HG03159 (cell line): ENCODE measurements around the gene ZBP1.

Experiments used
- ATAC-seq: cut with Tn5 transposase; IDR thresholded peaks from one replicate; pipeline ENCODE4 v1.9.1; 2021; ENCODE audit warnings: mild to moderate bottlenecking, moderate library complexity; ENCODE audit not compliant: unreplicated experiment

ZBP1 gene

DNA sequence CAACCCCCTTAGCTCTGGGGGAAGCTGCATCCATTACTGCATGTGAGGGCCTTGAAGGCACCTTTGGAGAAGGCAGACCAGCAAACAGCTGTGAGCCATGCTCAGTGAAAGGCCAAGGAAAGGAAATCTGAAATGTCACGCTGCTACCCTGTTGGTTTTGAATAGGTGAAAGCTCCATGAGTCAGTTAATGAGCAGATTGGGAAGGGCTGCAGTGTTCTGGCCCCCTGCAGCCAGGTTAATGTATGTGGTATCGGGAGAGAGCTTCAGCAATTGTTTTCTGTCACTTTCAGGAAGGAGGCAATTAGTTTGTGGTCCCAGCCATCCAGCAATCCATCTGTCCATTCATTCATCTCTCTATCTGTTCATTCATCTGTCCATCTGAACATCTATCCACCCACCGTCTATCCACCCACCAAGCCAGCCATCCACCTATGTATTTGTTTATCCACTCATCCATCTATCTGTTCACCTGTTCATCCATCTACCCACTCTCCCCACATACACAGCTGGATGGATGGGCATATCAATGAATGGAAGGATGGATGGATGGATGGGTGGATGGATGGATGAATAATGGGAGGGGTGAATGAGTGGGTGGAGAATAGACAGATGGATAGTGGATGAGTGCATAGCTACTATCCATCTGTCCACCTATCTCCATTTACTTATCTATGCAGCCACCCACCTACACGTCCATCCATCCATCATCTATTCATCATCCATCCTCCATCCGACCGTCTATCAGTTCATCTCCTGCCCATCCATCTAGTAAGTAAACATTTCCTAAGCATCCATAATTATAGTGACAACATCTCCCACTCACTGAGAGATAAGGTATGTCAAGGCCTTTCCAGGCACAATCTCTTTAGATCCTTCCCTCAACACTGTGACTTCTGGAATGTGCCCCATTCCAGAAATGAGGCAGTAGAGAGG, 43.3 kb downstream of the ZBP1 start:
- no peak for ATAC-seq

DNA sequence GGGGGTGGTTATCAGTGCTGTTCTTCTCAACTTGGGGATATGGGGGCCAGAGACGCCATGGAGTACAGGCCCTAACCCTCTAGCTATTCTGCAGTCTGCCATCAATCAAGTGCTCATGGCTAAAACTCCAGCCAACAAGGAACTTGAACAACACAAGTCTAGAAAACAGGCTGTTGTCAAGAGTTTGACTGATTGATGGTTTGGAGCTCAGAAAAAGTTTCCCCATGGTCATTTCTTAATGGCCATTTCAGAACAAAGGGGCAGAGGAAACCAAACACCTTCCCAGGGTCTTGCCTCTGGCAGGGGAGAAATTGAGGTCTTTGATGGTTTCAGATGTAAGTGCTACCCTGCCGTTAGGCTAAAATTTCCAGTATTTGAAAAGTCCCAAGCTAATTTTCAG, 44.2 kb downstream of the ZBP1 start:
- ATAC-seq: no peak

DNA sequence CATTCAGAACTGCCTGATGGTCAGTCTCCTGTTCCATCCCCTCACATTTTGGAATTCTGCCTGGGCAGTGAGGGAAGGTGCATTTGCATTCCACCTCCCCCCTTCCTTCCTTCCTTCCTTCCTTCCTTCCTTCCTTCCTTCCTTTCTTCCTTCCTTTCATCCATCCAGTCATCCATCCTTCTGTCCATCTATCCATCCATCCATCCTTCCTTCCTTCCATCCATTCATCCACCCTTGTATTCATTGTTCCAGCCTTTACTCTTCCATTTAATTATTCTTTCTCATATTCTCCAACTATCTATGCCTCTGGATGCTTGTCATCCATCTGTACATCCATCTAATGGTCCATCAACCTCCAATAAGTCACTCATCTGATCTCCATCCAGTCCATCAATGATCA, 45.3 kb downstream of the ZBP1 start:
- no peak for ATAC-seq

DNA sequence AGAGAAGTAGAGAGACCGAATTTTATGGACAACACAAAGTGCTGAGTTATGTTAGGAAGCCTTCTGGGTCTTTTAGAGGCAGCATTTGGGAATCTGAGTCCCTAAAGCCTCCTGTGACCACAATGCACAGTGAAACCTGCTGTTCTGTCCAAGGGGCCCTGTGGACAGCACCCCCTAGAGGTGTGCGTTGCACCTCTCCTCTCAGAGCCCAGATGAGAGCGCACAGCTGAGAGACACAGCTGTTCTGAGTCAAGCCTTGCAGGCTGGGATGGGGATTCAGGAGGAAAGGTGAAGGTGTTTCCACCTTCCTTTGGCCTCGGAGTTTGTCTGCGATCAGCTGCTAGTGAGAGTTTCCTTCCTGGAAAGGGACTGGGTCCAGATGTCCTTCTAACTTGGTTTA, 46.3 kb downstream of the ZBP1 start:
- ATAC-seq: no peak

DNA sequence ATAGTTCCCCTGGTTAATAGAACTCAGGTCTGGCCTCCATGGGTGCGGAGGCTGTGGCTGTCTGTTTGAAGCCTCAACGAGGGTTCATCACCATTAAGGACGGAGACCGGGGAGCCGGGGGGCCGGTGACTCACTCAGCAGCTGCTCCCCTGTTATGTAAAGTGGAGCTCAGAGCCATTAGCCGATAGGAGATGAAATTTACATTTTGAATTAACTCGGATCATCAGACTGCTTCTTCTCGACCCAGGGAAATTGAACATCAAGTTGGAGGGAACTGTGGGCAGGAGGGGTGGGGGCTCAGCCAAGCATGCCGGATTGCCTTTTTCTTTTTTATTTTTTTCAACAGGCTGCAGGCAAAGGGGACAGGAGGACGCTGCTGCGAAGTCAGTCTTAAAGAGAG, 47.0 kb downstream of the ZBP1 start:
- no peak for ATAC-seq

DNA sequence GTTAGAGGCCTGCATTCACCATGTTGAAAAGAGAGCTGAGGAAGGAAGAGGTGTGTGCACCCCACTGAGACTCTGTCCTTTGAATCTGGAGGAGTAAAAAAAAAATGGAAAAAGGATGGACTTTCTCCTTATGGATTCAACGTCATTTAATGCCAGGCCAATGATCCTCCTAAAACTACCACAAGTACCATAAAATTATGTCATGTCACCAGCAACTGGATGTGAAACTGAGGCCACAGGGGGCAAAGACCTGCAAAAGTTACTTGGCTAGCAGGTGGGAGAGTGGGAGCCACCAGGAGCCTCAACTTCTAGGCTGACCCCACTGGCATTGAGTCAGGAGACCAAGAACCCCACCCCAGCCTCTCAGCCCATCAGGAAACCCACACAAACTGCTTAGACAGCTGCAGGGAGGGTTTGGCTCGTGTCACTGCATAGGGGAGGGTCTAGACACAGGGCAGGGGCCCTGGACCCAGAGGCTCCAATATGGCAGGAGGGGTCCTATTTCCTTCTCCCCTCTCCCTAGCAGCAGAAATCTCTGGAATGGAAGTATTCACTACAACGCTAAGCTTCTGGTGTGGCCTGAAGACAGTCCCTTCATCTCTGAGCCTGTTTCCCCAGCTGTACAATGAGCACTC, 48.3 kb downstream of the ZBP1 start:
- no peak for ATAC-seq

DNA sequence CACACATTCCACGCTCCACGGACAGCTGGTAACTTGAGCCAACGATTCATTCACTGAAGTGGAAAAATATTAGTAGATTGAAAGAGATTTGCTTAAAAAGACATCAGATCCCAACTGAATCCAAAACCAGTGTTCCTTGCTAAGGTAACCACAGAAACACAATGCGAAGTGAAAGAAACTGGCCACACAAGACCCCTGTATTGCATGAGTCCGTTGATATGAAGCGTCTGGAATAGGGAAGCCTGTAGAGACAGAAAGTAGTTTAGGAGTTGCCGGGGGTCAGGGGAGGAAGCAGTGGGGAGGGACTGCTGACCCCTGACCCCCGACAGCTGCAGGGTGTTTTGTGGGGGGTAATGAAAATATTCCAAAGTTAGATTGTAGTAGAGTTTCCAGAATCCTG, 49.3 kb downstream of the ZBP1 start:
- no peak for ATAC-seq

DNA sequence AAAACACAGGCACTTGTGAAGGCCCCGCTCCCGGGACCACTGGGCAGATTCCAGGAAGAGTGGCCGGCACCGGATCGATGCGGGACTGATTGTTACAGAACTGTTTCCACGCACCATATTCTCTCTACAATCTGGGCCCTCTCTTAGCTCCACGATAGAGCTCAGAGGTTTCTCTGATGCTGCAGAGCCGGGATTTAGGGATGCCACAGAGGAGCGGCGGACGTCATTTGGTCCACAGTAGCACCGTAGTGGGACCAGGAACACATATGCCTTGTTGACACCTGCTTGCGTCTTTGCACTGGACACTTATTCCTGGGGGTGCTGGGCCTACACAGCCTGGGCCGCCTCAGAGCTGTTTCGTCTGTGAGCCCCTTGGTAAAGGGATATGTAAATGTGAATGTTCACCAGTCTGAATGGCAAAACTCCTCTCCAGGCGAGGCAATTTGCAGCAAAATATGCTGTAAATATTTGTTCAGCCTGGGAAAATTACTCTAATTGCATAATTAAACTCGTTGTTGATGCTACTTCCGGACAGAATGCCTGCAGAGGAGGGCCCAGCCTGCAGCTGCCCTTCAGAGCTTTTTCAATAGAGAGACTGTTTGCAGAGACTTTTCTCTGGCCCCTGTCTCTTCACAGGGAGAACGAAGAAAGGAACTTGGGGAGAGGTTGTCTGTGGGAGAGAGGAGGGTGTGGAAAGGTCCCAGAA, 49.9 kb downstream of the ZBP1 start:
- ATAC-seq: no peak

DNA sequence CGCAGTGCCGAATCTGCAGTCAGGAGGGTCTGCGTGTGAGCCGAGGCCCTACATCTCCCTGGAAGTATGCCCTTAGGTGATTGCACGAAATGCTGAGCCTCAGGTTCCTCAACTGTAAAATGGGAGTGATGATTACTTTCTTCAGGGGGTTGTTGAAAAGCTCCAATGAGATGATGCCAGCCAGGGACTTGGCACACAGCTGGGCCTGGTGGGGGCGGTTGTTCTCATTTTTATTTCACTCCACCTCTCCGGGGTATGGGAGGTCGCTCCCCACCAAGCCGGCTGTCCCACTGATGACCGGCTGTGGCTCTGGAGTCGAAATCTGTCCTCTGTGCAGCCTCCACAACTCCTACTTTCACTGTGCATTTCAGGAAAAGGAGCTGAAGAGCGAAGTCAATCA, 51.3 kb downstream of the ZBP1 start:
- no peak for ATAC-seq

DNA sequence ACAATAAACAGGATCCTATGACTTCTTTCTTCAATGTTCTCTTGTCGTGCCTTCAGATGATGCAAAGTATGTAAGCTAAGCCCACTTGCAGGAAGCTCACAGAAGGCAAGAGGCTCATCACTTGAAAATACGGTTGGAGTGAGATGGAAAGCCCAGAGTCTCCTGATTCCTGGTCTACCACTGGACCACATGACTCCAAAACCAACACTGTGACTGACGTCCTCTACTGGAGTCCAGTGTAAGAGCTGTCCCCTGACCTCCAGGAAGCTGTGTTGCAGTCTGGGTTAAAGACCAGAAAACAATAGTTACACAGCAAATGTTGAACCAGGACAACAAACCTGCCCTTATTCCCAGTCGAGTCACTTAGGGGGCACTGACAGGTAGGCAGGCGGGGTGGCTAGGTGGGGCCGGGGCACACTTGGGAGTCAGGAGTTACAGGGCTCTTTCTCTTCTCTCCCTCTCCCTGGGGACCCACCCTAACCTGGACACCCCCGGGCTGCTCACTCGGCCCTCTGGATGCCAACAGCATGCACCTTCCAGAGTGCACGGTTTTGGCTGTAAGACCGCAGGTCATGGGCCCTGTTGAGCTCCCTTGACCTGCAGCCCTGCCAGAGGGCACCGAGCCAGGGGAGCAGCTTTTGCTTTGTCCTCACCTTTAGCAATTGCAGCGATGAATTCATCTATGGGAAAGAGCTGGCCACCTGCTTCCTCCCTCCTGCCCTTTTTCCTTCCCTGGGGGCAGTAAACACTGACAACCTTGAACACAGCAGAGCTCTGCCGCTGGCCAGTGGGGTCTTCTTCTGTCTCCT, 51.9 kb downstream of the ZBP1 start:
- ATAC-seq: no peak

DNA sequence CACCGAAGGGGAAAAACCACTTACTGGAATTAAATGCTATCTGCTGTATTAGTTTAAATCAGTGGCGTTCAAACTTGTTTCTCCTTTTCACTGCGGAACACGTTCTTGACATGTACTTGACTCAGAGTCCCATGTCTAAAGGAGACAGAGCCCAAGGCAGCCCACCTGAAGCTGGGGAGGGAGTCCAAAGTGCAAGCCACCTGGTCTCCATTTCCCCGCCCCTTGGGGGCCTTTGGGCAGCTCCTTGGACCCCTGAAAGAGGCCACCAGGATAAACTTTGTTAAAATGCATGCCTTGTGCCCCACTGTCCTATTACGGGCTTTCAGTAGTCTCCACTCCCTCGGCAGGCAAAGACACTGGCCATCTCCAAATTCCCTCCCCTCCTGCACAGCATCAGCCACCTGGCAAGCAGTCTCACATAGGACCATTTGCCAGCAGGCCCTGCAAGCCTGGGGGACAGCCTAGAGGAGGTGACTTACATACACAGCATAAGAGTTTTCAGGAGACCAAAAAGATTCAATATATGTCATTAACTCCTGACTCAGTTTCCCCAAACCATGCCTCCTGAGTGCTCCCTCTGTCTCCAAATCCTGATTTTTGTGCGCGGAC, 52.7 kb downstream of the ZBP1 start:
- ATAC-seq: no peak

DNA sequence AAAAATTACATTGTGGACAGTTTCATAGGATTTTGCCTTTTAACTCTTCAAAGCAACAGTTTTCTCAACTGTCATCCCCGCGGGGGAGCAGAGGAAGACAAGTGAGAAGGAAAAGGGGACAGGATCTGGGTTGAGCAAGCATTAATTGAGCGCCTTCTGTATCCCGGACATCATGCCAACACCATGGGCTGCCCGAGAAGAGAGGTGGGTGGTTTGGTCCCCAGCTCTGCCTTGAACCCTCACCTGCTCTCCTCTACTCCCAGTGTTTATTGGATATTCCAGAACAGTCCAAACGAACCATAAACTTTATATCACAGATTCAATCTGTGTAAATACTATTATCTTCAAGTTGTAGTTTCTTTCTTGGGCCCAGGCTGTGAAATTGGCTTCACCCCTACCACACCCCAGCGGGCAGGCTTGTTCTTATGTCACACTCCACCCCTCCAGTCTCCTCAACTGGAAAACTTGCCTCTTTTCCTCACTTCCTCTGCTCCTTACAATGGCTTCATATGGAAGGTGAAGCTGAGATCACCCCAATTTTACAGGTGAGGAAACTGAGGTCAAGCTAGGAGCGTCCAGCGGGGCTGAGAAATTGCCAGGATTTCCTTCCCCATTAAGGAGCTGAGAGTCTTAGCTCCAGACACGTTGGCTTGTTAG, 53.3 kb downstream of the ZBP1 start:
- ATAC-seq: no peak

DNA sequence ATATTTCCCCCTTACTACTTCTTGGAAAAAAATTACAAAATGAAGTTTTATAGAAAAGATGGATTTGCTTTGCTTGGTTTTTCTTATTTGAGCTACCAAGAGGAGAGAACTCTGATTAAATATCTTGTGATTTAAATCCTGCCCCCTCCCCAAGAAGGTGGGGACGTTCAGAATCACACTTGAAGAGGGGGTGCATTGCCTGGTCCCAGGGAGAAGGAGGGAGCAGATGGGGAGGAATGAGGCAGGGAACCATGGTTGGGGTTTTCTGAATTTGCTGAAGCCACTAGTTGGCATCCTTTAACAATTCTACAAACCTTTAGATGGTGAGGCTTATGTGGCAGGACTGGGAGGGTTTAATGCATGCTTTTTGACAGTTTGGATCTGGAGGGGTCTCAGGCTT, 53.8 kb downstream of the ZBP1 start:
- no peak for ATAC-seq

DNA sequence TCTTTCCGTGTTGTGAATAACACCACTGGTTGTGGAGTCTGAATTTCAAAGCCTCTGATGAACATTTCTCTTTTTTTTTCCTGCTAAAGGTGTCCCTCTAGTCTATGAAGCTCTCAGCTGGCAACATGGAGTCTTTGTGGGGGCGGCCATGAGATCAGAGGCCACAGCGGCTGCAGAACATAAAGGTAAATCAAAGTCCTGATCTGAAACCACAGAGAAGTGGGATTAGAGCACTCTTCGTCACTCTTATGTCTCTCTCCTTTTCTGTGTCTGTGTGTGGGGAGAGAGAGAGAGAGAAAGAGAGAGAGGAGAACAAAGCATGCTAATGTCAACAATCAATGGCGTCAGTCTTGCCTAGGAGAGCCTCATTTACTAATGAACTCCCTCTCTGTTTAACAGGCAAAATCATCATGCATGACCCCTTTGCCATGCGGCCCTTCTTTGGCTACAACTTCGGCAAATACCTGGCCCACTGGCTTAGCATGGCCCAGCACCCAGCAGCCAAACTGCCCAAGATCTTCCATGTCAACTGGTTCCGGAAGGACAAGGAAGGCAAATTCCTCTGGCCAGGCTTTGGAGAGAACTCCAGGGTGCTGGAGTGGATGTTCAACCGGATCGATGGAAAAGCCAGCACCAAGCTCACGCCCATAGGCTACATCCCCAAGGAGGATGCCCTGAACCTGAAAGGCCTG, 55.1 kb downstream of the ZBP1 start:
- ATAC-seq: no peak

DNA sequence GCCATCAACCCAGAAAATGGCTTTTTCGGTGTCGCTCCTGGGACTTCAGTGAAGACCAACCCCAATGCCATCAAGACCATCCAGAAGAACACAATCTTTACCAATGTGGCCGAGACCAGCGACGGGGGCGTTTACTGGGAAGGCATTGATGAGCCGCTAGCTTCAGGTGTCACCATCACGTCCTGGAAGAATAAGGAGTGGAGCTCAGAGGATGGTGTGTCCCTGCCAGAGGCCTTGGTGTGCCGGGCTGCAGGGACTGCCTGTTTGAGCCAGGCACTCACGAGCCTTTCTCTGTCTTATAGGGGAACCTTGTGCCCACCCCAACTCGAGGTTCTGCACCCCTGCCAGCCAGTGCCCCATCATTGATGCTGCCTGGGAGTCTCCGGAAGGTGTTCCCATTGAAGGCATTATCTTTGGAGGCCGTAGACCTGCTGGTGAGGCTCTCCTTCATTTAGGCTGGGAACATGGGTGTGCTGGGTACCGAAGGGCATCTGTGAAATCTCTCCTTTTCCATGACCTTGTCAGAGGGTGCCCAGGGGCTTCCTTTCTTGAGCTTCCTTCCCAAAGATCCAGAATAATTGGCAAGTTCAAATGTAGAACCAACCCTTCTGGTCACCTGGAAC, 55.9 kb downstream of the ZBP1 start:
- ATAC-seq: no peak

DNA sequence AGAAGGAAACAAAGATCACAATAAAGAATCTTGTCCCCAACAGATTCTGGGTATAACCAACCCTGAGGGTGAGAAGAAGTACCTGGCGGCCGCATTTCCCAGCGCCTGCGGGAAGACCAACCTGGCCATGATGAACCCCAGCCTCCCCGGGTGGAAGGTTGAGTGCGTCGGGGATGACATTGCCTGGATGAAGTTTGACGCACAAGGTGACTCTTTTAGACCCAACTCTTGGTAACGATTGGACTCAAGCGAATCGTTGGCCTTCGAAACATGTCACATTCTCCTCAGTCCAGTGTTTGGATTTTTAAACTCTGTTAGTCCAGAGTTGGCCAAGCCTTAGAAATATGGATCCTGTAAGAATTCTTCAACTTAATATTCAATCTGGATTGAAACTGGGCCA, 56.7 kb downstream of the ZBP1 start:
- no peak for ATAC-seq

DNA sequence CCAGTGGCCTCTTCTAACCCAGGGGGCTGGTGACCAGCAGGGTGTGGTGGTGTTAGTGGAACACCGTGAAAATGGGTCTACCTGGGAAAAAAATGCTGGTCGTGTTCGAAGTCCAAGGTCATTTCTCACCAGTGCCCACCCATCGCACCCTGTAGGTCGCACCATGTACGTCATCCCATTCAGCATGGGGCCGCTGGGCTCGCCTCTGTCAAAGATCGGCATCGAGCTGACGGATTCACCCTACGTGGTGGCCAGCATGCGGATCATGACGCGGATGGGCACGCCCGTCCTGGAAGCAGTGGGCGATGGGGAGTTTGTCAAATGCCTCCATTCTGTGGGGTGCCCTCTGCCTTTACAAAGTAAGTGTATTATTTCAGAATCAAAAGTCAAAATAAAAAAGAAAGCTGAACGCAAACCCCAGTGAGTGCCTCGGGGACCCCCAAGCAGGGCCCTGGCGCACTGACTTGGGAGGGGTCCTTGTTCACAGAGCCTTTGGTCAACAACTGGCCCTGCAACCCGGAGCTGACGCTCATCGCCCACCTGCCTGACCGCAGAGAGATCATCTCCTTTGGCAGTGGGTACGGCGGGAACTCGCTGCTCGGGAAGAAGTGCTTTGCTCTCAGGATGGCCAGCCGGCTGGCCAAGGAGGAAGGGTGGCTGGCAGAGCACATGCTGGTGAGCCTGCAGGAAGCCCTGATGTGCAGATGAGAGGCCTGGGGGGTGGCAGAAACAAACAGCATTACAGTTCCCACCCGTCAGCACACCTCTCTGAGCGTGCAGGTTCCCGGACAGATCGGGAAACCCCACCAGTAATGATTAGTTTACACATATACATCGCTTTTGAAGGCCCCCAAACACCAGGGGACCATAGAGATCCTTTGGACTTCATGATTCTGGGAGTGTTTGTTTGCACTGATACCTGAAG, 57.4 kb downstream of the ZBP1 start:
- ATAC-seq: no peak
